ENCODE results near the gene TMEM185A.
"Not testable (repeated sequence)": the region's sequence is repeated elsewhere in the genome, so short reads cannot be mapped to it uniquely, and the experiment has no call there.

The TMEM185A gene

GRCh38 chrX:149590993-149591392, 40.6 kb downstream of the TMEM185A start:
- H3K9ac ChIP-seq; H2AFZ ChIP-seq; H3K4me3 ChIP-seq (ENCODE audit: low read depth, low read length); H3K36me3 ChIP-seq (ENCODE audit: control insufficient read depth, insufficient read depth, low read length); H3K4me1 ChIP-seq; H3K27me3 ChIP-seq (ENCODE audit: control insufficient read depth, insufficient read depth, low read length); H3K27ac ChIP-seq; H3K4me2 ChIP-seq (ENCODE audit: low read length); H3K79me2 ChIP-seq; H3K9me3 ChIP-seq (ENCODE audit: control insufficient read depth, low read length): not testable (repeated sequence)

GRCh38 chrX:149587359-149587758, 44.2 kb downstream of the TMEM185A start, which contains the start of gene MAGEA9B:
Gene MAGEA9B (minus strand): TSS chrX:149587459. CDS start chrX:149583179, 4,280 bp downstream.
- not testable (repeated sequence) for H3K9me3 ChIP-seq (ENCODE audit: control insufficient read depth, low read length); H3K36me3 ChIP-seq (ENCODE audit: control insufficient read depth, insufficient read depth, low read length); H3K4me2 ChIP-seq (ENCODE audit: low read length); H3K4me3 ChIP-seq (ENCODE audit: low read depth, low read length); H3K9ac ChIP-seq; H3K27ac ChIP-seq; H3K27me3 ChIP-seq (ENCODE audit: control insufficient read depth, insufficient read depth, low read length); H2AFZ ChIP-seq; H3K4me1 ChIP-seq; H3K79me2 ChIP-seq

GRCh38 chrX:149585631-149586030, 46.0 kb downstream of the TMEM185A start:
- H3K36me3 ChIP-seq (ENCODE audit: control insufficient read depth, insufficient read depth, low read length); H3K9me3 ChIP-seq (ENCODE audit: control insufficient read depth, low read length); H3K4me3 ChIP-seq (ENCODE audit: low read depth, low read length); H3K27ac ChIP-seq; H3K4me1 ChIP-seq; H3K27me3 ChIP-seq (ENCODE audit: control insufficient read depth, insufficient read depth, low read length); H3K4me2 ChIP-seq (ENCODE audit: low read length); H3K79me2 ChIP-seq; H3K9ac ChIP-seq; H2AFZ ChIP-seq: not testable (repeated sequence)

GRCh38 chrX:149573456-149573855, 58.1 kb downstream of the TMEM185A start:
- not testable (repeated sequence) for H3K79me2 ChIP-seq; H3K9ac ChIP-seq; H3K4me2 ChIP-seq (ENCODE audit: low read length); H3K36me3 ChIP-seq (ENCODE audit: control insufficient read depth, insufficient read depth, low read length); H3K27me3 ChIP-seq (ENCODE audit: control insufficient read depth, insufficient read depth, low read length); H3K4me3 ChIP-seq (ENCODE audit: low read depth, low read length); H3K27ac ChIP-seq; H3K9me3 ChIP-seq (ENCODE audit: control insufficient read depth, low read length); H2AFZ ChIP-seq
- H3K4me1 ChIP-seq, result peaks cover 16% of the 10 kb centered on the region

GRCh38 chrX:149572743-149573142, 58.8 kb downstream of the TMEM185A start:
- H3K9ac ChIP-seq, result no peak overlapping the region
- no peak overlapping the region for H3K4me3 ChIP-seq (ENCODE audit: low read depth, low read length)
- no peaks in the 10 kb centered on the region for H3K27me3 ChIP-seq (ENCODE audit: control insufficient read depth, insufficient read depth, low read length)
- no peaks in the 10 kb centered on the region for H3K79me2 ChIP-seq
- H3K36me3 ChIP-seq (ENCODE audit: control insufficient read depth, insufficient read depth, low read length), result no peaks in the 10 kb centered on the region
- no peak for TF ChIP-seq CTCF (IDR thresholded peaks at IDR 0.05)
- no peak overlapping the region for H3K27ac ChIP-seq
- H3K4me2 ChIP-seq (ENCODE audit: low read length), result no peak overlapping the region
- H3K4me1 ChIP-seq, result peaks cover 16% of the 10 kb centered on the region
- no peaks in the 10 kb centered on the region for H3K9me3 ChIP-seq (ENCODE audit: control insufficient read depth, low read length)
- H2AFZ ChIP-seq, result no peak overlapping the region

GRCh38 chrX:149571770-149572169, 59.8 kb downstream of the TMEM185A start:
- no peak overlapping the region for H3K27ac ChIP-seq
- H3K4me1 ChIP-seq, result peaks cover 16% of the 10 kb centered on the region
- H3K4me2 ChIP-seq (ENCODE audit: low read length), result peak overlapping the region; percentile 8
- H2AFZ ChIP-seq, result peak overlapping the region; percentile 28
- TF ChIP-seq CTCF (IDR thresholded peaks at IDR 0.05), result no peak
- H3K4me3 ChIP-seq (ENCODE audit: low read depth, low read length), result no peak overlapping the region
- H3K36me3 ChIP-seq (ENCODE audit: control insufficient read depth, insufficient read depth, low read length), result no peaks in the 10 kb centered on the region
- no peak overlapping the region for H3K9ac ChIP-seq
- no peaks in the 10 kb centered on the region for H3K27me3 ChIP-seq (ENCODE audit: control insufficient read depth, insufficient read depth, low read length)
- no peaks in the 10 kb centered on the region for H3K79me2 ChIP-seq
- no peaks in the 10 kb centered on the region for H3K9me3 ChIP-seq (ENCODE audit: control insufficient read depth, low read length)

- peaks cover 16% of the 10 kb centered on the region for H3K4me1 ChIP-seq
- no peaks in the 10 kb centered on the region for H3K79me2 ChIP-seq
- no peak overlapping the region for H3K9ac ChIP-seq
- H3K27me3 ChIP-seq (ENCODE audit: control insufficient read depth, insufficient read depth, low read length), result no peaks in the 10 kb centered on the region
- H2AFZ ChIP-seq, result no peak overlapping the region
- TF ChIP-seq CTCF (IDR thresholded peaks at IDR 0.05), result no peak
- H3K4me2 ChIP-seq (ENCODE audit: low read length), result no peak overlapping the region
- no peak overlapping the region for H3K4me3 ChIP-seq (ENCODE audit: low read depth, low read length)
- no peak overlapping the region for H3K27ac ChIP-seq
- no peaks in the 10 kb centered on the region for H3K36me3 ChIP-seq (ENCODE audit: control insufficient read depth, insufficient read depth, low read length)
- no peaks in the 10 kb centered on the region for H3K9me3 ChIP-seq (ENCODE audit: control insufficient read depth, low read length)
Measured at GRCh38 chrX:149570668-149571067, 60.9 kb downstream of the TMEM185A start.
